Cortex of kidney (tissue), 1 donor: ENCODE measurements around the gene FHAD1.

Source experiments
- DNase-seq: peaks from one replicate; lab custom pipeline; 2025; lab: John Stamatoyannopoulos, UW

Gene FHAD1

GRCh38 chr1:15400627-15401026 lies 153.6 kb downstream of the FHAD1 start:
- no peak for DNase-seq

DNA sequence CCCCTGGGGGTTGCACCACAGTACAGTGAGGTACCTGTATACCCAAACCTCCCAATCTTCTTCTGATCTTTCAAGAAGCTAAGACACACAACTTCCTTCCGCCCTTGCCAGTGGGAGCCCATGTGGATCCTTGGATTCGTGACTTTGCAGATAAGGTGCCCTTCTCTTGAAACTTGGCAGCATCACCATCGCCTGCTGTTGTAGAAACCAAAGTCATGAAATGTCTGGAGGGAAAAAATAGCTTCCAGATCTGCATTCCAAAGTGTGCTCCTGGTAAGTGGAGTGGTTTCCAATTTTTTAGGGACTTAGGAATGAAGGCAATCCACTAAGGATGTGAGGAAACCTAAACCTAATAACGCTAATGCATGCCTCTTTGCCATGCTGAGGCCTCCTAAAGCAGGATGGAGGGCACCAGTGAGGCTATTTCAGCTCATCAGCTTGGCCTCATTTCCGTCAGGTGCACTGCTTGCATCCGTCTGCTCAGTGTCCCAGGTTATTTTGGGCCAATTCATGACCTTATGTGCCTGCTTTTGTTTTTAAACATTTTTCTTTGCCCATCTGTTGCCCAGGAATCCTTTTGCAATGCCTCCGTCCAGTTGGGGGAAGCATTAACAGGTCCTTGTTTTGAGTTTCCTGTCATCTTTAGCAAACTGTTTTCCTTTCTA lies 154.5 kb downstream of the FHAD1 start:
- no peak for DNase-seq

- DNase-seq: no peak
These were observed 155.9 kb downstream of the FHAD1 start for GRCh38 chr1:15402809-15403450.

- DNase-seq: no peak
These were observed 157.0 kb downstream of the FHAD1 start for GRCh38 chr1:15403962-15404580.

GRCh38 chr1:15405106-15405850 lies 158.3 kb downstream of the FHAD1 start:
- DNase-seq: no peak

DNA sequence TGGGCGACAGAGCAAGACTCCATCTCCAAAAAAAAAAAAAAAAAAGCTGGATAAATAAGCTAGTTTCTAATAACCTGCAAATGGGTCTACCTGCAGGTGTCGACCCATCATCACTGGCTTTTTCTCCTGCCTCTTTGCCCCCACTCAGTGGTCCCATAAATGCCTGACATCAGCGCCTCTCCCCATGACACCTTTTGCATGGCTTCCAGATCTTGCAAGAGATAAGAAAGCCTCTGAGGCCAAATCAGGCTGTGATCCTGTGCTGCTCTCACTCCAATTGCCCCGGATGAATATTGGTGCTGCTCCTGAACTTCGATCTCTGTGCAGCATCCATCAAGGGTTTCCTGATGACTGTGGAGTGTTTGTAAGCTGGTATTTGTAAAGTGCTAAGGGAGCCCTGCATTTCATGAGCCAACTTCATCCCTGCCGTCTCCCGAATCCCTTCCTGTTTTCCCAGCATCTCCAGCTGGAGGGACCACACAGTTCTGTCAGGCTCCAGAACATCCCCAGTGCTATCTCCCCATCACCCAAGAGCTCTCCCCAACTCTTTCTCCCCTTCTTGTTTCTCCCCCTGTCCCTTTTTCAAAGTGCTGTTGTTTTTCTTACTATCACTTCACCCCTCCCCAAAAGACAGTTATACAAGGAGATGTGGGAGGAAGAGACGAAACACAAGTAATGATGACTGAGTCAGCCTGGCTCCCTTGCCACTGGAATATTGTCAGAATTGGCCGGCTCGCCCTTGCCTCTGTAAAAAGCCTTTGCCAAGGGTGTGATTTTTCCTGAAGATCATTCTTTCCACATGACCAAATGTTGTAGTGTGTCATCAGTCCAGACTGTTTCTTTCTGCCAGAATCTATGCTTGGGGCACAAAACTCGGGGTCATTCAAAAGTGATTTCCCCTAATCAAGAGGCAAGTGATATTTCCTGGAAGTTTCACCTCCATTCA lies 159.9 kb downstream of the FHAD1 start:
- DNase-seq: no peak

- no peak for DNase-seq
These were observed 160.6 kb downstream of the FHAD1 start for GRCh38 chr1:15407580-15407979.

DNA sequence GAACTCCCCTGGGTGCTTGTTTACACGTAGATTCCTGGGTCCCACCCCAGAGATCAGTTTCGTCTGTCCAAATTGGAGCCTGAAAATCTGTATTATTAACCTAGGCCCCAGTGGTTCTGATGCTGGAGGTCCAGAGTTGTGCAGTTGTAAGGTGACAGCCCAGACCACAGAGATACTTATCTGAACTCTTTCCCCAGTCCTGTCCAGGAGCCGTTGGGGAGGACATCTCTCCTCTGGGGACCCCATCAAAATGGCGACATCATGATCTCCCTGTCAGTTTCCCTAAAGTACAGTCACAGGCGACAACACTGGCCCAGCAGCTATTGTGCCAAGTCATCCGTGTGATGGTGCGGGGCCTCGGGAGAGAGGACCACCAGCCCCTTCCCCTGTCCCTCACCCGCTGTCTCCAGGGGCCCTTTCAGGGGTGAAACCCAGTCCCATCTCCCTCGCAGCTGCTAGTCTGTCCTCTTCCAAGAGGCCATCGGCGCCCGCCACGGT lies 161.9 kb downstream of the FHAD1 start:
- DNase-seq: no peak

- no peak for DNase-seq
These were observed 162.6 kb downstream of the FHAD1 start, which contains the start of gene EFHD2 for GRCh38 chr1:15409388-15410222. EFHD2 (plus strand) TSS chr1:15409888; CDS start chr1:15409972, 84 bp downstream.

GRCh38 chr1:15410223-15410883 lies 163.3 kb downstream of the FHAD1 start:
- DNase-seq: no peak

DNA sequence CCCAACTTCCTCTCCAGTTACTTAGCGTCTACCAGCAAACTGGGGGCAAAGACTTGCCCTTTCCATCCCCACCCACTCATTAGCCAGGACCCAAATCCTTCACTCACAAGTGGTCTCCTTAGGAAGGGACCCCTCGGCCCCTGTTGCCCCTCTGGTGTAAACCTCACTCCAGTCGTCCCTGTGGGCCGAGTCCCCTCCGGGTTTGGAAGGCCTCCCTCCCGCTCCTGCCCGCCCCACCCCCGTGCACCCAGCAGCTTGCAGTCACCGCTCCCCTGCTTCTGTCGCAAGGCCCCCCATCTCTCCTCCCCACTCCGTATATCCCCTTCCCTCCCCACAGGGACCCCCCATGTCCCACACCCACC lies 163.8 kb downstream of the FHAD1 start:
- DNase-seq: no peak

DNA sequence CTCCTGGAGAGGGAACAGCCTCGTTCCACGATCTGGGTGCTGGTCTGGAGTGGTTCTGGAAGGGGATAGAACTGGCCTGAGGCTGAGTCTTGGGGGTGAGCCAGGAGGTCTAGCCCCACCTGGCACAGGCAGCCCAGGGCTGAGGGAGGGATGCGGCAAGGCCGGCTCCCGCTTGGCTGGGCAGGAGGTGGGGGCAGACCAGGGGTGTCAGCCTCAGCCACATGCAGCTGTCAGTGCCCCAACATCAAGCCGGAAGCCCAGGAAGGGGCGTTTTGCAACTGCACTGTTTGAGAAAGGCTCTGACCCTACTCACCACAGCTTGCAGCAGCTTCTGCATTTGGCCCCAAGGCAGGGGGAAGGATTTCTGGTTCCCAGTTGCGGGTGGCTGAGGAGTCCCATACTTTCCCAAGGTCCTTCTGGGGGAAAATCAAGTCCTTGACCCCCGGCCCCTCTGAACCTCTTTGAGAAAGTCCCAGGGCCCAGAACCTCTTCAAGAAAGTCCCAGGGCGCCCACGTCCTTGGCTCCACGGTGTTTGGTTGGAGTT lies 164.6 kb downstream of the FHAD1 start:
- DNase-seq: no peak

GRCh38 chr1:15412175-15412800 lies 165.3 kb downstream of the FHAD1 start:
- DNase-seq: no peak

DNA sequence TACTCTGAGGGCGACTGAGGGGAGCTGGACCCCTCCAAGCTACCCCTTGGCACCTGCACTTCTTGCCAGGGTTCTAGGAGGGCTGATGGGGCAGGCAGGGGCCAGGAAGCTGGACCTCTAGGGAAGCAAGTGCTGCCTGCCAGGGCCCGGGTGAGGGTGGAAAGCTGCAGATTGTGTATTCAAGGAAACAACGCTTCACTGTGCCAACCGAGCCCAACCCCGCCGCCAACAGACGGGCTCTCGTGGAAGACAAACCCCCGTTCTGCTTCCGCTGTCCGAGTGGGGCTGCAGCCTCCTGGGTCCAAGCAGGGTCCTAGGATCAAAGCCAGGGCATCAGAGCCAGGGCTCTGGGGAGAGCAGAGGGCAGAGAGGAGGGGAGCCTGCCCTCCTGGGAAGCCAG lies 165.8 kb downstream of the FHAD1 start:
- no peak for DNase-seq

DNA sequence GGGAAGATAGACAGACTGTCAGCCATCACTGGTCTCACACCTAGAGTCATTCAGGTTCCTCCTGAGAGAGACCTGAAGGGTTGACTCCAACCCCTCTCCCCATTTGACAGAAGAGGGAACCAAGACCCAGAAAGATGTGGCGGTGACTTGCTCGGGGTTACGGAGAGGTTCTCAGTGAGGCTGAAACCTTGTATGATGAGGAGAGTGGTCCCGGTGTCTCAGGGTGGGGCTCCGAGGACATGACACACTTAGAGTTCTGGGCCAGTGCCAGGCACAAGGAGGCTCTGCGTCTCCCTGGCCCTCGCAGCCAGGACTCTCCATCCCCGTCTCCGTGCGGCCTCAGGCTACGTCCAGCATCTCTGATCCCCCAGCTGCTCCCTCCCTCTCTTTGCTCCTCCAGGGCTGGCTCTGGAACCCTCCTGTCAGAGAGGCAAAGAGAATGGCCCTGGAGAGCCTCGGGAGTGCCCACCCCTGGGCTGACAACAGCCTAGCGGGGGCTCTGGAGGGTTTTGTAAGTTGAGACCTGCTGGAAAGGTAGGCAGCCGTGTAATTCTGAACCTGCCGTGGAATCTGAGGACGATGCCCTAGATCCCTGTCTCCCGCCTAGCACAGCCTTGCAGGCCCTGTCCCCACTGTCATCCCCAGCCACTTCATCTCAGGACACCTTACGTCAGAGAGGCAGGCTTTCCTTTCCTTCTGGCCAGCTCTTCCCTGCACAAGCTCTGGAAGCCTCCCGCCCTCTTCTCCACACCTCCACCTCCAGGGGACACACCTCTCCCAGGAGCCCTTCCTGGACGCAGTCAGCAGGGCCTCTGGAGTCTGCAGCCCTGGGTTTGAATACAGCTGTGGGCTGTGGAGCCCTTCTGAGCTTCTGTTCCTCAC lies 166.8 kb downstream of the FHAD1 start:
- DNase-seq: no peak

DNA sequence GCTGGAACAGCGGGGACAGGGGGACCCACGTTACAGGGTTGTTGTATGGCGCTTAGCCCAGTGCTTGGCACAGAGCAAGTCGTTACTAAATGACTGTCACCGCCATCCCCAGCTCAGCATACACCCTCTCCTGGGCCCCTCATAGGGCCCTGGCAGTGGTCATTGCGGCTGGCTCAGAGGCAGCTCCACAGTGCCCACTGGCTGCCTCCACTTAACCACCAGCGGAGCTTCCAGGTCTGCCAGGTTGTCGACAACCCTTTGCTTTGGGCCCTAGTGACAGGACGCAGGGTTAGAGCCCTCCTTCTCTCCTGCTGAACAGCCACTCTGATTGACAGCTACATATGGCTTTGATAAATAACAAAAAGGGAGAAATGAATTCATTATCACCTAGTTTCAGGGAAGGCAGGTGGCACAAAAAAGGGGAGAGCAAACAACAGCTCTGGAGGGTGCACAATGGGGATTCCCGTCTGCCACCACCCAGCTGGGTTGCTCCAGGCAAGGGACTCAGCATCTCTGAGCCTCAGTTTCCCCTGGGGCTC lies 167.5 kb downstream of the FHAD1 start:
- DNase-seq: no peak

- DNase-seq: no peak
These were observed 170.3 kb downstream of the FHAD1 start for GRCh38 chr1:15417059-15417934.
